T1000 (cell line): ENCODE measurements around the gene LIPC.

Source experiments
- DNase-seq: peaks from one replicate; lab custom pipeline; 2025; ENCODE audit warnings: mixed read lengths; lab: John Stamatoyannopoulos, UW

Gene LIPC

GRCh38 chr15:58431221-58432149 is at the start of gene LIPC:
Gene LIPC, plus strand, starts transcription at chr15:58431991. Its CDS starts 42 bp downstream, at chr15:58432033.
- no peak for DNase-seq

GRCh38 chr15:58383876-58384275 is 47.9 kb upstream of the LIPC start:
- DNase-seq = no peak

GRCh38 chr15:58384667-58385066 is 47.1 kb upstream of the LIPC start:
- DNase-seq = no peak

DNA sequence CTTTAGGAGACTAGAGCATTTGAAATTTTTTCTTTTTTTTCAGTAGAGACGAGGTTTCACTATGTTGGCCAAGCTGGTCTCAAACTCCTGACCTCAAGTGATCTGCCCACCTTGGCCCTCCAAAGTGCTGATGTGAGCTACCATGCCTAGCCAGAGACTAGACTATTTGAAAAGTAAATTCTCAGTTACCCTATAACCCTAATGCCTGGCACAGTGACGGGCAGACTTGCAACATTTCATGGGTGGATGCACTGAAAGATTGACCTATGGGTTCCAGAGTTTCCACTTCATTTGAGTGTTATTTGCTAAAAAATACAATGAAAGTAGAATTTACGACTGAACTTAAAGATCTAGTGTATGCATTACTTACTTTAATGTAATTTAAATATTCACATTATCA is 45.7 kb upstream of the LIPC start:
- no peak for DNase-seq

DNA sequence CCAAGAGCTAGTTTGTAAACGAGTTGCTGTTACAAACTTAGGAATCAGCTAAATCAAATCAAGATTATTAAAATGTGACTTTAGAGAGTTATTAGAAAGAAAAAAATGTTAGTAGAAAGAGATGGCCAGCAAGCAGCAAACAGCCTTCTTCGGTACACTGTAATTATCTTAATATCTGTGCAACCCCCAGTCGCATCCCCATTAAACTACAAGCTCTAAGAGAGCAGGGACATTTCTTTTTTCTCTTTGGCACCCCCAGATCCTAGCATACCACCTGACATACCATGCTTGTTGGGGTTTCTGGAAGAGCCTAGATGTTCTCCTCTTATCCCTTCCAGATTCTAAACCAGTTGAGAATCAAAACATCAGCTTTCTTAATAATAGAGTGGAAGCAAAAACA is 45.1 kb upstream of the LIPC start:
- no peak for DNase-seq

DNA sequence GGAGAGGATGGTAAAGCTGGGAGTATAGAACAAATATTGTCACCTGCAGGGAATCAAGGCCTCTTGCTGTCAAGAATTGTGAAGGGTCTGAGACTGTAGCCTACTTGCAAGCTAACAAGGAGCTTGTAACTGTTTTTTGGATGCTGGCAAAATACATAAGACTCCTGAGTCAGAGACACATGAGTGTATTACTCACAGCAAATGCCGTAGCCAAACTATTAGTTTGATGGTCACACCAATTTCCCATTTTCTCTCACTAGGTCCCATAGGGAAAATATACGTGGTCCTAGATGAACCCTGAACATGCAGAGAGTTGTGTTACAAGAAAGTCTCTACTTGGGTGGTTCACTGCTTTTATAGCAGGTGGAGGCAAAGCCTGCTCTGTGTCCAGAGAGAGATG is 44.7 kb upstream of the LIPC start:
- no peak for DNase-seq

GRCh38 chr15:58388211-58388610 is 43.6 kb upstream of the LIPC start:
- DNase-seq = no peak

- no peak for DNase-seq
These were observed 41.7 kb upstream of the LIPC start for GRCh38 chr15:58390118-58390517.

DNA sequence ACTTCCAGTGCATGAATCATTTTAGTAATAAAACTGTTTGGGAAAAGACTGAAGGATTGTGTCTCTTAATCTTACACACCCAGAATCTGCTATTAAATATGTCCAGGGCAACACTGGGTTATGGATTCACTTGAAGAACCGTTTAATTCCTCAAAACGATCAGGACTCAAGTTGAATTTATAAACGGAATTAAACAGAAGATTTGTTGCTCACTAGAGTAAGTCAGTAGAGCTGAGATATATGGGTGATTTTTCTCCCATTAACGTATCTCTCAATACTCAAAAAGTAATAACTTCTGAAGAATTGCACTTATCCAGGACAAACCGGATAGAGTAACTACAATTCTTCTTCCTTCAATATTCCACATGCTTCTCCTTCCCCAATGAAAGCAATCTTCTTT is 41.1 kb upstream of the LIPC start:
- no peak for DNase-seq

DNA sequence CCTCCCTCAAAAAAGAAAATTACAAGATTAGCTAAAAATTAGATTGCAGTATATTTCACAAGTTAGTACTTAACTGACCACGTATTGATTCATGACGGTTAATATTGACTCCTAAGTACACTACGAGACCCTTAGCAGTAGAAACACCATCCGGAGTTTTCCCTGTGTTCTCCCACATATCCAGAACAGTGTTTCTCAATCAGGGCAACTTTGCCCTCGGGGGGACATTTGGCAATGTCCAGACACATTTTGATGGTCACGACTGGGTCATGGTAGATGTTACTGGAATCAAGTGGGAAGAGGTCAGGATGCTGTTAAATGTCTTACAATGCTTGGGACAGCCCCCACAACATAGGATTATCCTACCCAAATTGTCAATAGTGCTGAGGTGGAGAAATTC is 40.7 kb upstream of the LIPC start:
- DNase-seq = no peak

DNA sequence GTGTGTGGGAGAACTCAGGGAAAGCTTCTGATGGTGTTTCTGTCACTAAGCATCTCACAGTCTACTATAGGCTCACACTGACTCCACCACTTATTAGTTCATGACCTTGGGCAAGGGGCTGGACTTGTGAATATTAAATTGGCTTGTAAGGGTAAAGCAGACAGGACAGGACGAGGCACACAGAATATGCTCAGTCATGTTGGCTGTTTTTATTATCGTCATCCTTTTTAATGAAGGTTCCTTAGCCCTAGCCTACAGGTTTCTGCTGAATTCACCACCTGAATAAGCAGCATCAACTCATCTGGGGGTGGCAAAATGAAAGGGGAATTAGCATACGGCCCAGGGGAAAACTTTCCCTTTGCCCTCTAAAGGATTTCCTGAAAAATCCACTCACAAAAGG is 39.6 kb upstream of the LIPC start:
- DNase-seq = no peak

DNA sequence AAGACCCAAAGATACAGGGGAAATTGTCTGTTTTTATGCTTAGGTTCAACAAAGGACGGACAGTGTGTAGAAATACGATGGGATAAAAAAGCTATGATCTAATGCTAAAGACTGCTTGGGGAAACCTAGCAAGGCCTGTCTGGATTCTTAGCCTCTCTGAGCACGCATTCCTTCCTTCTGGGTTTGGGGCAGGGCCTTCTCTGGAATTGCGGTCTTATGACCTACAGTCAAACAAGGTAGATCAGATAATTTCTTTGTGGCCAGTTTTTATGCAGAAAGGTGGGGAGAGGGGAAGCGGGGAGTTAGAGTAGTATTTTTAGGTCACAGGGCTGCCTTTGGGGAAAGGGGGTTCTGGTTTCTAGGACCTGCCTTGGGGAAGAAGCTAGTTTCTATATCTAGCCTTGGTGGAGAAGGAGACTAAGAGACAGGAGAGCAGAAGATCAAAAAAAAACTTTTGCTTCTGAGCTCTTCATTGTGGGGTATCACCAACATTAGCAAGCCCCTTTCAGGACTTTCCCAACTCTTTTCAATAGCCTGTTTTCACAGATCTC is 39.1 kb upstream of the LIPC start:
- no peak for DNase-seq

DNA sequence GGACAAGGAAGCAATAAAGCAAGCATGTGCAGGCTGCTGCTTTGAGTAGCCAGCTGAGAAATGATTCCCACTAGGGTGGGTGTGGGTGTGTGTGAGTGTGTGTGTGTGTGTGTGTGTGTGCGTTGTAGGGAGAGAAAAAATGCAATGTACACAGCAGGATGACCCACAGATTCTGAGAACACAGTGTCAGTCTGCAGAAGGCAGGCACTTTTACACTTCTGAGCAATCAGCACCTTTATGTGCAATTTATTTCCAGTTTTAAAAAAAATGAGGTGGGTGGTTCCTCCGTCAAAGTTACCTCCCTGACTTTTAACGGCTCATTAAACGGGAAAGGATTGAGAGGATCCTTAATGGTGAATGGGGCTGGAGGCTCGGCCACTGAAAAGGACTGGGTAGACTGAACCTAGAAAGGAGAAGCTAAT is 38.5 kb upstream of the LIPC start:
- DNase-seq = no peak

GRCh38 chr15:58396181-58396580 is 35.6 kb upstream of the LIPC start:
- DNase-seq = peak; percentile 32

DNA sequence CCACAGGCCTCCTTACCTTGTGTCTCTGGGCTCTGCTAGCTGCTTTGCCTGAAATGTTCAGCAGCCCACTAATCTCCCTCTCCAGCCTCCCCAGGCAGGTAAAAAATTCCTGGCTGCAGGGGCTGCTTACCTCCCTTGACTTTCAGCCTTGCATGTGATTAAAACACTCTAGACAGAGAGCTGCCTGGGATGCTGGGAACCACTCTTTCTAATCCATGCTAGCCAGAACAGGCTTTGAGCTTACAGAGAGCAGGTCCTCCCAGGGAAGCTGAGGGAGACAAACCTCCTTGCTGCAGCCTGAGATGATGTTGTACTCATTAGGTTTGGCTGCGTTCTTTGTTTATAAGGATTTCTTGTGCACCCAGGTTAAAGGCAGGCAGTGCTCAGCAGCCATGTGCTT is 33.7 kb upstream of the LIPC start:
- no peak for DNase-seq

- no peak for DNase-seq
These were observed 33.1 kb upstream of the LIPC start for GRCh38 chr15:58398643-58399042.

- no peak for DNase-seq
These were observed 32.1 kb upstream of the LIPC start for GRCh38 chr15:58399739-58400138.

GRCh38 chr15:58401276-58401675 is 30.5 kb upstream of the LIPC start:
- no peak for DNase-seq

DNA sequence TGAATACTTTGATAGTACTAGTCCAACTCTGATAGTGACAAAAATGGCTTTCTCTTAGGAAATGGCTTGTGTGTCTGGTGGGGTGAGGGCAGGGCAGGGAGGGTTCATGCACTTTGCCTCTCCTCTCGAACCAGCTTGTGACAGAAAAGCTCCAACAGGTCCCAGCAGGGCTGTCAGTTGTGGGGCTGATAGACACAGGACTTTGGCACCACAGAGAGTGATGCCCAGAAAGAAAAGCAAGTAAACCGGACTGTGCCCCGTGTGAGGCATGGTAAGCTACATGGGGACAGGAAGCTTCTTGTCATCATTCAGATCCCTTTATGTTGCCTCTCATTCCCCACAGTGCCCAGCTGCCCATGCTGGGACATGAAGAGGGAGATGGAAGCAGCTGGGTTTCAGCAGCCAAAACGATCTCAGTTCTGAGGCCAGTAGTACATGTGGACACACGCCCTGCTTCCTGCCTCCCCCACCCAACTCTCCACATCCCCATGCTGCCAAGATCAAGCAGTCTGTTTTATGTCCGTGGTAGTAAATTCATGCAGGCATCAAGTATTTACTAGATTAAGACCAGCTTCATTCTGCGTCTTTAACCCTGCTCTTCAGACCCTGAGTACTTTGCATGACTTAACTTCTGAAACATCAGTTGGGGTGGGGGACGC is 29.7 kb upstream of the LIPC start:
- no peak for DNase-seq

DNA sequence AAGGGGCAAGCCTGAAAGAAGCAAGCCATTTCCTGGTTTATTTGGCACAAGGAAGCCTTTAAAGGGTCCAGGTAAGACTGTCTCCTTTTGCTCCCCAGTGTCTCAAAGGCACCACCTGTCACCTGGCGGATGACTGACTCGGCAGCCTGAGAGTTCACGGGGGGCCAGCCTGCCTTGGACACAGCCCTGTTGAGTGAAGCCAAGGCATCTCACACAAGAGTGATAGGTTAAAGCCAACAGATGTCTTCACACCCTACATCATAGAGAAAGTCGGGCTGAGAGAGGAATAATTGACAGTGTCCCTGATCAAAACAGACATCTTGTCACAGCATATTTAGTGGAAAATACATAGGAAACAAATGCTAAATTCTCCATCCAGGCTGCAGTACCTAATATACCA is 28.2 kb upstream of the LIPC start:
- DNase-seq = no peak

DNA sequence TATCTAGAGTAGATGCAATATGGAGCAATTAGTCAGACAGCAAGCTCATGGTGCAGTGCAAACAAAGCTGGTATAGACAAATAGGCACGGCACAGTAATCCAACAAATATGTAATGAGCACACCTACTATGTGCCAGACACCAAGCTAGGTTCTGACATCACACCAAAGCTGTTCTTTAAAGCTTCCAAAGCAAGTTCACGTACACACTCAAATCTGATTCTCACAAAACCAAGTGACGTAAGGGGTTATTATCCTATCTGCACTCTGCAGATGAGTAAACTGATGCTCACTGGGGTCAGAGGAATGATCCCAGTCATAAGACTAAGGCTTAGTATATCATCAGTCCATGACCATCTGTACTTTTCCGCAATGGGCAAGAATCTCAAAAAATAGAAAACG is 27.8 kb upstream of the LIPC start:
- no peak for DNase-seq

DNA sequence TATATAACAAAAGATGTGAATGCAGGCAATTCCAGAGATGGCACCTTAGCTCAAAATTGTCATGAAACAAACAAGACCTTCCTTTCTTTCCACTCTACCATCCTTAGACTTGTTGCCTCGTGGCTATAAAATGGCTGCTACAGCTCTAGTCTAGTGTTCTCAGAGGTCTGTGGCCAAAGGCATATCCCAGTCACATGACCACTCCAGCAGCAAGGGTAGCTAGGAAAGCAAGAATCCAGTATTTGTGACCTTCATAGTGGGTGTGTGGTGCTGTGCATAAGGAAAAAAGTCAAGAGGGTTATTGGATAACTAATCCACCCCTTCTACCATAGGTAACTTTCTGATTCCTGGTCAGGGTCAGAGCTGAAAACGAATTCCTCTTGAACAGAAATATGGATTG is 27.1 kb upstream of the LIPC start:
- no peak for DNase-seq

DNA sequence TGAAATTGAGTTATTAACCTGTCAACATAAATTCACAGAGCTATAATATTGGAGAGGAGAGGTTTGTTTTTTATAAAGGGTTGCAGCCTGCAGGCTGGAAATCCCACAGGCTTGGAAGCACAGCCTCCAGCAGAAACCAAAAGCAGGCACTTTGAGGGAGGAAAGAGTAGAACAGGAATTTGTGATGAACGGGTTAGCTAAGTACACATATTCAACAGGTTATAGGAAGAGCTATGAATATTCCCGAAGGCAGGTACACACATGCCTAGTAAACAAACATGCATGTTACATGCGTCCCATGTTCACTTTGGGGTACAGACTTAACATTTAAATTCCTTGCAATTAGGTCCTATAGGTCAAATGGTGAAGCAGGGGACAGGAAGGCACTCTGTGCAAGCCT is 25.9 kb upstream of the LIPC start:
- DNase-seq = no peak
